Breast epithelium (tissue), 4 donors: ENCODE measurements around the gene PRSS33. TPM values are rescaled to one million over a fixed set of nuclear protein-coding genes. Genes with fewer than 3 reads are reported as not detected.
A peak's percentile ranks its signal among the peaks of the same experiment; 100 is the strongest.

Experiments used
- DNase-seq, 2 donors: peaks; one replicate each; pipeline ENCODE4 v3.0.0-alpha.2; 2019; ENCODE audit warnings: low spot score in 2 of 2
- H3K27ac ChIP-seq, 2 donors: fragments of 200-600 bp; sonication (generic) in 1 of 2; one replicate each; pipeline ENCODE4 v1.5.1; 2016 to 2019; ENCODE audit warnings: mild to moderate bottlenecking in 1 of 2
- H3K27me3 ChIP-seq, 2 donors: fragments of 200-600 bp; sonication (generic) in 1 of 2; one replicate each; pipeline versions ENCODE4 v1.5.1 to v1.6.0; 2017 to 2019; ENCODE audit warnings: control low read depth in 1 of 2, mild to moderate bottlenecking in 1 of 2
- H3K36me3 ChIP-seq: fragments of 200-600 bp; one replicate; pipeline ENCODE4 v1.5.1; 2019
- H3K4me1 ChIP-seq, 2 donors: fragments of 200-600 bp; sonication (generic); one replicate each; pipeline ENCODE4 v1.5.1; 2016 to 2019; ENCODE audit warnings: control low read depth in 1 of 2
- H3K4me3 ChIP-seq, 3 donors: fragments of 200-600 bp; sonication (generic); 1 replicate in 2 of 3; 2 replicates in 1 of 3; pipeline ENCODE4 v1.5.1; 2016 to 2019; ENCODE audit warnings: mild to moderate bottlenecking in 3 of 3, moderate library complexity in 2 of 3
- H3K9me3 ChIP-seq, 2 donors: fragments of 200-600 bp; sonication (generic) in 1 of 2; one replicate each; pipeline ENCODE4 v1.5.1; 2016 to 2019; ENCODE audit warnings: control low read depth in 1 of 2
- CTCF ChIP-seq, 3 donors: fragments of 450-650 bp; IDR thresholded peaks; one replicate each; pipeline ENCODE4 v1.5.1; 2016 to 2017; ENCODE audit warnings: antibody characterized with exemption in 3 of 3, mild to moderate bottlenecking in 3 of 3, moderate library complexity in 3 of 3
- POLR2A ChIP-seq: fragments of 450-650 bp; IDR thresholded peaks from one replicate; pipeline ENCODE4 v1.6.1; 2016; ENCODE audit warnings: antibody characterized with exemption, mild to moderate bottlenecking, moderate library complexity
- POLR2AphosphoS5 ChIP-seq, 3 donors: sonication (generic); formaldehyde crosslinking; IDR thresholded peaks; one replicate each; pipeline ENCODE4 v1.6.1; 2017; ENCODE audit warnings: antibody characterized with exemption in 3 of 3
- intact Hi-C: fragments of 100-400 bp; cut with DNase I; formaldehyde crosslinking; loops from one replicate; pipeline ENCODE4 v1.15.1; 2023; ENCODE audit warnings: low total_unique reads
- total RNA-seq, 3 donors: library from RNA; depleted of rRNA; stranded (reverse); fragments of >200 nt; gene quantifications; one replicate each; pipeline ENCODE4 v1.1.0, GENCODE V29; 2016

Gene PRSS33
- total RNA-seq, 3 donors from 2014 or later: not detected

GRCh38 chr16:2813771-2814221, 26.4 kb upstream of the PRSS33 start:
- Histone ChIP-seq H3K36me3 (no peaks in the 10 kb centered on the region), H3K9me3 (no peaks in the 10 kb centered on the region), H3K27ac (no peak overlapping the region), H3K27me3 (peaks cover 0 to 3% of the 10 kb centered on the region in 2 donors), H3K4me3 (no peak overlapping the region), H3K4me1 (peaks cover 6 to 9% of the 10 kb centered on the region in 2 donors)
- TF ChIP-seq POLR2A: no peak
- no peak for TF ChIP-seq CTCF (IDR thresholded peaks at IDR 0.05)
- no peak for TF ChIP-seq POLR2AphosphoS5 (IDR thresholded peaks at IDR 0.05)
- peak in 1 of 2 donors; percentile 43 for DNase-seq
- intact Hi-C loops: no loop called here

DNA sequence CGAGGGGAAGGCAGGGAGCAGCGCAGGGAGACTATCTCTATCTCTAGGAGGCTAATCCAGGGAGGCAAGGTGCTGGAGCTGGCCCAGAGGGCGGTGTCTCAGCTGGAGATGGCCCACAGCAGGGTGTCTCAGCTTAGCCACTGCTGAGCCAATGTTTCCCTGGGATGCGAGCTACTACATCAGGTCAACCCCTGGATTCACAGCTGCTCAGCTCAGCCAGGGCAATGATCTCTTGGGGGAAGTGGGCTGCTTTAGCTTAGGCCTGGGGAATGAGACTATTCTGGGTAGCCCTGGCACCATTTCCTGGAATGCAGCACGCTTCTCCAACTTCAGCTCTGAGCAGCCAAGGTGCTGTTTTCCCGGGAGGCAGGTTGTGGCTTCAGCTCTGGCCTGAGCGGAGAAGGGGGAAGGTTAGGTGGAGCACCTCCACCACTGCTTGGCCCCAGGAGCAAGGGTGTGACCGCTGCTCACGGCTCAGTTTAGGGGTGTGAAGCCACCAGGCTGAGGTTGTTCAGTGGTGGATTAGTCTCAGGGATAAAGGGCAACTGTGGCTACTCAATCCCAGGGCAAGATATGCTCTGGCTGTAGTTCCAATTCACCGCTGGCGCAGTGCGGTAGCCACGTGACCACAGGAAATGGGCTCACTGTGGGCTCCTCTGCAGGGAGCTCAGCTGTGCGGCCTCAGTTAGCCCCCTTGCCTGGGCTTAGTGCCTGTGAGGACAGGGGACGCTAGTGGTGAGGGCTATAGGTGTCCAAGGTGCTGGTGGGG, 24.5 kb upstream of the PRSS33 start:
- DNase-seq: peak; percentile 43 to 51

DNA sequence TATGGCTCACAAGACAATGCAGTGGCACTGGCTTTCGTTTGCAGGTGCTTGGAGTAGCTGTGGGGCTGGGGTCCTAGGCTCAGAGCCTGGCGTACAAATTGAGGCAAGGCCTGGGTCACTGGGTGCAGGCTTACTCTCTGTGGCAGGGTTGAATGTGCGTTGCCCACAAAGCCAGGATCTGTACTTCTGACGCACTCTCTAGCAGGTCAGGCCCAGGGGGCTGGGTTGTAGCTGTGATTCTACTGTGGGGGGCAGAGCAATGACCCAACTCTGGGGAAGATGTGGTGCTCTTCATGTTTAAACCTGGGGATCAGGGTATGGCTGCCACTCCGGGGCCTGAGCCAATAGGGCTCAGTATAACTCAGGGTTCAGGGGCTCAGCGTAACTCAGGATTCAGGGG, 23.3 kb upstream of the PRSS33 start:
- intact Hi-C loops: no loop called here
- Histone ChIP-seq H3K4me3 (no peak overlapping the region), H3K27ac (no peak overlapping the region), H3K27me3 (peaks cover 0 to 3% of the 10 kb centered on the region in 2 donors), H3K4me1 (peaks cover 6 to 9% of the 10 kb centered on the region in 2 donors), H3K36me3 (no peaks in the 10 kb centered on the region), H3K9me3 (no peaks in the 10 kb centered on the region)
- TF ChIP-seq POLR2A (no peak), POLR2AphosphoS5 (IDR thresholded peaks at IDR 0.05) (no peak), CTCF (IDR thresholded peaks at IDR 0.05) (no peak)
- DNase-seq: peak in 1 of 2 donors; percentile 28

More for the DNA sequence above, 24.5 kb upstream of the PRSS33 start:
- Histone ChIP-seq H3K27me3 (peaks cover 0 to 3% of the 10 kb centered on the region in 2 donors), H3K27ac (peak overlapping the region; percentile 17 to 32), H3K4me3 (no peak overlapping the region), H3K4me1 (peaks cover 6 to 9% of the 10 kb centered on the region in 2 donors), H3K36me3 (no peaks in the 10 kb centered on the region), H3K9me3 (no peaks in the 10 kb centered on the region)
- TF ChIP-seq POLR2AphosphoS5 (IDR thresholded peaks at IDR 0.05) (no peak), CTCF (IDR thresholded peaks at IDR 0.05) (no peak), POLR2A (no peak)
- intact Hi-C loops: no loop called here

- H3K4me3 ChIP-seq: no peak overlapping the region
- H3K27me3 ChIP-seq: peaks cover 0 to 3% of the 10 kb centered on the region in 2 donors
- peaks cover 2 to 7% of the 10 kb centered on the region in 2 donors for H3K9me3 ChIP-seq
- no peak for TF ChIP-seq POLR2A
- no peak for TF ChIP-seq POLR2AphosphoS5 (IDR thresholded peaks at IDR 0.05)
- TF ChIP-seq CTCF (IDR thresholded peaks at IDR 0.05): no peak
- intact Hi-C loops: no loop called here
- no peak overlapping the region for H3K27ac ChIP-seq
- peaks cover 6 to 9% of the 10 kb centered on the region in 2 donors for H3K4me1 ChIP-seq
- no peaks in the 10 kb centered on the region for H3K36me3 ChIP-seq
- DNase-seq: no peak
Observed at GRCh38 chr16:2809149-2809760, 21.9 kb upstream of the PRSS33 start.

DNA sequence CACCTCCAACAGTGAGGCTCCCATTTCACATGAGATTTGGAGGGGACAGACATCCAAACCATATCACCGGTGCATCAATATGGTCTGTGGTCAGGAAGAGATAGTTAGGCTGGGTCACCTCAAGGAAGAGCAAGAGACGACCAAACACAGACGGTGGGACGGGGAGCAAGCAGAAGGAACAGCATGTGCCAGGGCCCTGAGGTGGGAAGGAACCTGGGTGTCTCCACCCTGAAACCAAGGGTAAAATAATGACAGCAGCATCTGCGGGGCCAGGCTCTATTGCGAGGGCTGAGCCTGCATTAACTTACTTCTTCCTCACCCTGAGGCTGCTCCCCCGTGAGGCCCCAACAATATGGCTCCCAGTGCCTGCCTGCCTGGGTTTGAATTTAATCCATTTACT, 20.8 kb upstream of the PRSS33 start:
- Histone ChIP-seq H3K36me3 (no peaks in the 10 kb centered on the region), H3K4me1 (peaks cover 6 to 9% of the 10 kb centered on the region in 2 donors), H3K4me3 (no peak overlapping the region), H3K27ac (no peak overlapping the region), H3K9me3 (peaks cover 9 to 12% of the 10 kb centered on the region in 2 donors), H3K27me3 (peaks cover 0 to 3% of the 10 kb centered on the region in 2 donors)
- DNase-seq: no peak
- no peak for TF ChIP-seq POLR2AphosphoS5 (IDR thresholded peaks at IDR 0.05)
- TF ChIP-seq CTCF (IDR thresholded peaks at IDR 0.05): no peak
- no peak for TF ChIP-seq POLR2A
- intact Hi-C loops: no loop called here
